Hepatocyte (in vitro differentiated cells): Measurements from ENCODE around the gene TEX14. TPM values are rescaled to one million over a fixed set of nuclear protein-coding genes. Genes with fewer than 3 reads are reported as not detected.

Experiments
- DNase-seq: peaks from one replicate; pipeline ENCODE4 v3.0.0-alpha.2; 2016; ENCODE audit warnings: low spot score
- H2AFZ ChIP-seq: fragments of 200-600 bp; sonication (generic); 2 replicates; pipeline ENCODE4 v1.6.0; 2016; ENCODE audit warnings: antibody characterized with exemption, mild to moderate bottlenecking
- H3K27ac ChIP-seq: fragments of 200-600 bp; sonication (generic); 2 replicates; pipeline ENCODE4 v1.5.1; 2016; ENCODE audit warnings: mild to moderate bottlenecking
- H3K27me3 ChIP-seq: fragments of 200-600 bp; sonication (generic); 2 replicates; pipeline ENCODE4 v1.6.1; 2016
- H3K36me3 ChIP-seq: fragments of 200-600 bp; sonication (generic); replicated peaks from 2 replicates; pipeline ENCODE4 v1.5.1; 2016; ENCODE audit warnings: low read depth; ENCODE audit not compliant: insufficient read depth
- H3K4me1 ChIP-seq: fragments of 200-600 bp; sonication (generic); 2 replicates; pipeline ENCODE4 v1.5.1; 2016; ENCODE audit warnings: mild to moderate bottlenecking, moderate library complexity; ENCODE audit not compliant: insufficient read depth
- H3K4me2 ChIP-seq: fragments of 200-600 bp; sonication (generic); 2 replicates; pipeline ENCODE4 v1.6.0; 2016
- H3K4me3 ChIP-seq: fragments of 200-600 bp; sonication (generic); 2 replicates; pipeline ENCODE4 v1.5.1; 2016; ENCODE audit warnings: mild to moderate bottlenecking
- H3K79me2 ChIP-seq: fragments of 200-600 bp; sonication (generic); 2 replicates; pipeline ENCODE4 v1.6.0; 2017; ENCODE audit warnings: mild to moderate bottlenecking
- H3K9me2 ChIP-seq: fragments of 200-600 bp; sonication (generic); replicated peaks from 2 replicates; pipeline ENCODE4 v1.6.0; 2017; ENCODE audit warnings: mild to moderate bottlenecking; ENCODE audit not compliant: insufficient read depth
- H3K9me3 ChIP-seq: fragments of 200-600 bp; sonication (generic); 2 replicates; pipeline ENCODE4 v1.5.1; 2016; ENCODE audit warnings: low read depth, mild to moderate bottlenecking
- H4K20me1 ChIP-seq: fragments of 200-600 bp; sonication (generic); 2 replicates; pipeline ENCODE4 v1.6.0; 2016; ENCODE audit warnings: mild to moderate bottlenecking; ENCODE audit not compliant: insufficient read depth, poor library complexity, severe bottlenecking
- EZH2 ChIP-seq: fragments of 200-600 bp; sonication (generic); IDR thresholded peaks from 2 replicates; pipeline ENCODE4 v1.6.1; 2016; ENCODE audit warnings: antibody characterized with exemption, mild to moderate bottlenecking, borderline replicate concordance
- EZH2phosphoT487 ChIP-seq: fragments of 200-600 bp; sonication (generic); IDR thresholded peaks from one replicate; pipeline ENCODE4 v1.6.1; 2018; ENCODE audit warnings: antibody characterized with exemption, mild to moderate bottlenecking, low read depth, moderate library complexity; ENCODE audit not compliant: unreplicated experiment, severe bottlenecking
- WGBS: methylation state at CpG from one replicate; pipeline ENCODE4 v1.1.6; 2016; ENCODE audit warnings: low lambda C conversion rate; ENCODE audit errors: missing lambda C conversion rate; 5-methylcytosine and 5-hydroxymethylcytosine counted together
- polyA plus RNA-seq: library from polyadenylated mRNA; unstranded; fragments of >200 nt; fragmentation: Nextera tagmentation; extraction: Ambion mirVana; gene quantifications from 2 replicates; pipeline ENCODE4 v1.2.1, GENCODE V29; 2016
- total RNA-seq: library from RNA; depleted of rRNA; stranded (reverse); fragments of >200 nt; gene quantifications from 2 replicates; pipeline ENCODE4 v1.2.3, GENCODE V29; 2014
- TF ChIP-seq, protein P1 (sequence below): fragments of 200-600 bp; sonication (generic); IDR thresholded peaks from 2 replicates; pipeline ENCODE4 v1.5.1; 2016; ENCODE audit warnings: antibody characterized with exemption, mild to moderate bottlenecking; ENCODE audit not compliant: poor library complexity

Gene TEX14
- total and polyA plus RNA-seq, 2 experiments from 2014 or later = 0.07 TPM; not detected in 1

DNA sequence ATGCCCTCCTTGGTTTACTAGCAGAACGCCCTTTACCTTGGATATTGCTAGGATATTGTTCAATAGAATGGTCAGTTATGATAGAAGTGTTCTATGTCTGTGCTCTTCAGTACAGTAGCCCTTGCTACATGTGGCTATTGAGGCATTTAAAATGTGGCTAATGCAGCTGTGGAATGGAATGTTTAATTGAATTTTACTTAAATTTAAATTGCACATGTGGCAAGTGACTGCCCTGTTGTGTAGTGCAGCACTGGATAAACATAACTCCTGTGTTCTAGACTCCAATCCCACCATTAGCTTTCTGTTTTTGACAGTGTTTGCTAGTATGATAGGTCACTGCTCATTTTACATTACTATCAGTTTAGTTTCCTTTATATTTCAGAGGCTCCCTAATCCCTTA lies 30.4 kb upstream of the TEX14 start:
- WGBS = 89% methylated on average over 1 of the region's 1 CpG
- H3K27me3 ChIP-seq = no peaks in the 10 kb centered on the region
- TF ChIP-seq, protein P1, sequence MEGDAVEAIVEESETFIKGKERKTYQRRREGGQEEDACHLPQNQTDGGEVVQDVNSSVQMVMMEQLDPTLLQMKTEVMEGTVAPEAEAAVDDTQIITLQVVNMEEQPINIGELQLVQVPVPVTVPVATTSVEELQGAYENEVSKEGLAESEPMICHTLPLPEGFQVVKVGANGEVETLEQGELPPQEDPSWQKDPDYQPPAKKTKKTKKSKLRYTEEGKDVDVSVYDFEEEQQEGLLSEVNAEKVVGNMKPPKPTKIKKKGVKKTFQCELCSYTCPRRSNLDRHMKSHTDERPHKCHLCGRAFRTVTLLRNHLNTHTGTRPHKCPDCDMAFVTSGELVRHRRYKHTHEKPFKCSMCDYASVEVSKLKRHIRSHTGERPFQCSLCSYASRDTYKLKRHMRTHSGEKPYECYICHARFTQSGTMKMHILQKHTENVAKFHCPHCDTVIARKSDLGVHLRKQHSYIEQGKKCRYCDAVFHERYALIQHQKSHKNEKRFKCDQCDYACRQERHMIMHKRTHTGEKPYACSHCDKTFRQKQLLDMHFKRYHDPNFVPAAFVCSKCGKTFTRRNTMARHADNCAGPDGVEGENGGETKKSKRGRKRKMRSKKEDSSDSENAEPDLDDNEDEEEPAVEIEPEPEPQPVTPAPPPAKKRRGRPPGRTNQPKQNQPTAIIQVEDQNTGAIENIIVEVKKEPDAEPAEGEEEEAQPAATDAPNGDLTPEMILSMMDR = no peak
- TF ChIP-seq EZH2phosphoT487 (no peak), EZH2 (no peak)

DNA sequence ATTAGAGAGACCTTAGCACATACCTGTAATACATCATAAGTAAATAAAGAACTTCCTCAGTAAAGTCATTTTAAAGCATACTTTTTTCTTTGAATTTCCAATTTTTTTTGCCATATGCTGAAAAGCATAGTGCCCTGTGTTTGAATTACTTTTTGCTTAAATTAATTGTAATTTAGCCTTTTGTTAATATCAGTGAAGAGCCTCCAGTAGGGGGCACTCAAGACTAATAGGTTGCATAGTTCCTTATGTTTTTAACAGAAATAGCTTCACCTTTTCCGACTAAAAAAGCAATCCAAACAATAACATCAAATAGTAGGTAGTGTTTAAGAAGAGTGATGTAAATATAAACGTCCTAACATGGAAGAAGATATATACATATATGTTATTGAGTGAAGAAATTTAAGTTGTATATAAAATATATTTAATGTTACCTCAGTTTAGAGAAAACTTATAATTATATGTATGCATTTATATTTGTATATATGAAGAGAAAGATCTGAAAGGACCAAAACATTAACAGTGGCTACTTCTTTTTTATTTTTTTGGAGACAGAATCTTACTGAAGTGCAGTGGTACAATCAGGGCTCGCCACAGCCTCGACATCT lies 19.2 kb upstream of the TEX14 start:
- no peak overlapping the region for H3K4me3 ChIP-seq
- H3K9me3 ChIP-seq = no peaks in the 10 kb centered on the region
- WGBS = 53% methylated on average over 4 of the region's 4 CpGs
- H3K9me2 ChIP-seq = no peaks in the 10 kb centered on the region
- H3K27me3 ChIP-seq = no peaks in the 10 kb centered on the region
- DNase-seq = peak; percentile 85
- H3K4me2 ChIP-seq = no peak overlapping the region
- H2AFZ ChIP-seq = no peak overlapping the region
- no peaks in the 10 kb centered on the region for H4K20me1 ChIP-seq
- no peak overlapping the region for H3K27ac ChIP-seq
- TF ChIP-seq, protein P1 = peak; percentile 80
- no peak for TF ChIP-seq EZH2
- H3K36me3 ChIP-seq = no peaks in the 10 kb centered on the region
- H3K79me2 ChIP-seq = no peaks in the 10 kb centered on the region
- no peaks in the 10 kb centered on the region for H3K4me1 ChIP-seq

More for the DNA sequence above, 30.4 kb upstream of the TEX14 start:
- Histone ChIP-seq H3K4me1 (no peaks in the 10 kb centered on the region), H3K36me3 (no peaks in the 10 kb centered on the region), H3K4me2 (no peak overlapping the region), H3K9me2 (no peaks in the 10 kb centered on the region), H4K20me1 (no peaks in the 10 kb centered on the region), H2AFZ (no peak overlapping the region), H3K27ac (no peak overlapping the region), H3K9me3 (no peaks in the 10 kb centered on the region), H3K4me3 (no peak overlapping the region), H3K79me2 (no peaks in the 10 kb centered on the region)
- DNase-seq = no peak

DNA sequence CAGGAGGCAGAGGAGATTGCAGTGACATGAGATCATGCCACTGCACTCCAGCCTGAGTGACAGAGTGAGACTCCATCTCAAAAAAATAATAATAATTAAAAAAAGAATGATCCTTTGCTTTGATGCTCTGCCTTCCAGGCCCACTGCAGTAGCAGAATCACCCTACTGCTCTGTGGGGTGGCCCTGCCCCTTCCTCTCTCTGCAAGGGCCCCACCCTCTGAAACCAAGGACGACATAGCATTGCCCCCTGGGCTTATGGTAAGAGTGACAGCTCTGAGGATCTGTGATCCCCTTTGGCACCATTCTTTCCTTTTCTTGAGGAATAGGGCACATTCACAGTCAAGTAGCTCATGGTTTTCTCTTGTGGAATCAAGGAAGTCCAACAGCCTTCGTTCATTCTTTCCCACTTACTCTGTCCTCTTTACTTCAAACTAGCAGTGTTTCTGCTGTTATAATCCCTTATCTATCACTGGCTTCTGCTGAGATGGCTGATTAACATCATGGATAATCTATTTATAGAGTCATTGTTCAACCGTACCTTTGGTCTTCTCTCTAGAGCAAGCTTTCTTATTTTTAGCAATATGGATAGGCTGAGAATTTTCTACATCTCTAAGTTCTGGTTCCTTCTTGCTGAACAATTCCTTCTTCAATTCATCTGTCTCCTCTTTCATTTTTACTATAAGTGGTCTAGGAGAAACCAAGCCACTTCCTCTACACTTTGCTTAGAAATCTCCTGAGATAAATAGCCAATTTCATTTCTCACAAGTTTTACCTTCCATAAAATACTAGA lies 14.7 kb upstream of the TEX14 start:
- H3K27me3 ChIP-seq = no peaks in the 10 kb centered on the region
- H3K27ac ChIP-seq = no peak overlapping the region
- DNase-seq = no peak
- H4K20me1 ChIP-seq = no peaks in the 10 kb centered on the region
- H3K9me3 ChIP-seq = no peaks in the 10 kb centered on the region
- H3K4me2 ChIP-seq = no peak overlapping the region
- H2AFZ ChIP-seq = no peak overlapping the region
- no peaks in the 10 kb centered on the region for H3K9me2 ChIP-seq
- H3K79me2 ChIP-seq = no peaks in the 10 kb centered on the region
- TF ChIP-seq EZH2phosphoT487 (no peak), EZH2 (no peak)
- TF ChIP-seq, protein P1 = no peak
- no peaks in the 10 kb centered on the region for H3K36me3 ChIP-seq
- no peaks in the 10 kb centered on the region for H3K4me1 ChIP-seq
- H3K4me3 ChIP-seq = no peak overlapping the region
- 78% methylated on average over 3 of the region's 3 CpGs for WGBS
